HCT116 (cell line): Measurements from ENCODE around the gene VTI1A. TPM values are rescaled to one million over a fixed set of nuclear protein-coding genes. Genes with fewer than 3 reads are reported as not detected.

Source experiments
- ATAC-seq: fragments of 200-7000 bp; cut with Tn5 transposase; 2 replicates; pipeline ENCODE4 v1.9.1; 2020; ENCODE audit warnings: mild to moderate bottlenecking, moderate library complexity
- BruUV-seq: library from RNA; stranded (reverse); fragments of 400-500 nt; replicated peaks from 2 replicates; lab custom pipeline; 2021; lab: Mats Ljungman, UMichigan
- CTCF ChIA-PET: fragments of 300-600 bp; sonication (Branson Sonifier 250); formaldehyde crosslinking; loops from one replicate; lab custom pipeline; 2021; ENCODE audit warnings: antibody characterized with exemption; lab: Charles Lee
- POLR2A ChIA-PET: fragments of 300-600, 350-600 bp; sonication (Branson Sonifier 250); formaldehyde crosslinking; loops from one replicate; lab custom pipeline; 2021; ENCODE audit warnings: antibody characterized with exemption; lab: Charles Lee
- RAD21 ChIA-PET, 2 experiments: fragments of 300-600 bp; sonication (Branson Sonifier 250); formaldehyde crosslinking; loops; one replicate each; lab custom pipeline; 2023; ENCODE audit warnings: low total read pairs in 2 of 2; ENCODE audit not compliant: uncharacterized antibody in 2 of 2, unreplicated experiment in 2 of 2, low non-redundant PET in 1 of 2; lab: Charles Lee
- DNase-seq: peaks from one replicate; pipeline ENCODE4 v3.0.0-alpha.2; 2010; ENCODE audit warnings: low read depth, low spot score
- H2AFZ ChIP-seq: fragments of 200-600 bp; shearing (Covaris generic), sonication (generic); 2 replicates; pipeline ENCODE4 v1.6.1; 2017; ENCODE audit warnings: low read depth, mixed run types, mixed read lengths, antibody characterized with exemption, low read length; ENCODE audit not compliant: poor library complexity, severe bottlenecking
- H3K27ac ChIP-seq: 2 replicates; pipeline ENCODE4 v1.5.1; 2012; ENCODE audit warnings: low read depth, low read length
- H3K27me3 ChIP-seq: fragments of 200-600 bp; sonication (generic); 2 replicates; pipeline ENCODE4 v1.6.1; 2016; ENCODE audit warnings: mixed run types, low read length, mixed read lengths; ENCODE audit not compliant: insufficient read depth
- H3K36me3 ChIP-seq, 2 experiments: fragments of 200-500 bp in 1 of 2; fragments of 200-600 bp in 1 of 2; sonication (Bioruptor generic) in 1 of 2; sonication (generic) in 1 of 2; 2 replicates each; pipeline versions ENCODE4 v1.5.1 to v1.6.1; 2014 to 2016; ENCODE audit warnings: low read length in 2 of 2, inconsistent platforms in 1 of 2, mixed read lengths in 1 of 2, mixed run types in 1 of 2; ENCODE audit not compliant: insufficient read depth in 2 of 2, control insufficient read depth in 1 of 2
- H3K4me1 ChIP-seq, 2 experiments: fragments of 200-600 bp in 1 of 2; sonication (generic) in 1 of 2; 2 replicates each; pipeline versions ENCODE4 v1.5.1 to v1.6.1; 2012 to 2017; ENCODE audit warnings: low read length in 2 of 2, inconsistent platforms in 1 of 2, mild to moderate bottlenecking in 1 of 2, mixed read lengths in 1 of 2, mixed run types in 1 of 2, moderate library complexity in 1 of 2; ENCODE audit not compliant: insufficient read depth in 2 of 2, control insufficient read depth in 1 of 2
- H3K4me2 ChIP-seq: fragments of 200-600 bp; sonication (generic); 2 replicates; pipeline ENCODE4 v1.6.1; 2017; ENCODE audit warnings: mixed run types, low read length, mixed read lengths
- H3K4me3 ChIP-seq, 2 experiments: fragments of 200-600 bp in 1 of 2; sonication (generic) in 1 of 2; replicated peaks in 1 of 2; 2 replicates each; pipeline ENCODE4 v1.5.1; 2011 to 2016; ENCODE audit warnings: low read length in 2 of 2, control low read depth in 1 of 2, low read depth in 1 of 2, mild to moderate bottlenecking in 1 of 2, mixed read lengths in 1 of 2, mixed run types in 1 of 2
- H3K79me2 ChIP-seq: fragments of 200-600 bp; sonication (generic); 2 replicates; pipeline ENCODE4 v1.6.1; 2017; ENCODE audit warnings: mild to moderate bottlenecking, mixed run types, low read length, moderate library complexity, mixed read lengths; ENCODE audit not compliant: insufficient read depth
- H3K9ac ChIP-seq: fragments of 200-600 bp; sonication (generic); 2 replicates; pipeline ENCODE4 v1.6.1; 2016; ENCODE audit warnings: low read length, mixed read lengths
- H3K9me2 ChIP-seq: fragments of 200-600 bp; sonication (generic), shearing (Covaris generic); 2 replicates; pipeline ENCODE4 v1.6.1; 2017; ENCODE audit warnings: mixed run types, mild to moderate bottlenecking, moderate library complexity; ENCODE audit not compliant: insufficient read depth
- H3K9me3 ChIP-seq, 2 experiments: fragments of 200-500 bp in 1 of 2; fragments of 200-600 bp in 1 of 2; sonication (Bioruptor generic) in 1 of 2; sonication (generic) in 1 of 2; 2 replicates each; pipeline ENCODE4 v1.6.1; 2014 to 2017; ENCODE audit warnings: low read length in 2 of 2, mixed read lengths in 2 of 2, inconsistent platforms in 1 of 2, low read depth in 1 of 2, mild to moderate bottlenecking in 1 of 2, mixed run types in 1 of 2, moderate library complexity in 1 of 2; ENCODE audit not compliant: control insufficient read depth in 1 of 2, insufficient read depth in 1 of 2
- H4K20me1 ChIP-seq: fragments of 200-600 bp; sonication (generic), shearing (Covaris generic); 2 replicates; pipeline ENCODE4 v1.6.1; 2017; ENCODE audit warnings: mixed run types, mild to moderate bottlenecking, moderate library complexity; ENCODE audit not compliant: insufficient read depth
- CBX3 ChIP-seq: IDR thresholded peaks from 2 replicates; pipeline ENCODE4 v1.6.1; 2012; ENCODE audit warnings: low read depth
- CEBPB ChIP-seq: IDR thresholded peaks from 2 replicates; pipeline ENCODE4 v1.6.1; 2012; ENCODE audit warnings: low read depth
- EGR1 ChIP-seq: IDR thresholded peaks from 2 replicates; pipeline ENCODE4 v1.6.1; 2012; ENCODE audit warnings: low read depth
- ELF1 ChIP-seq: IDR thresholded peaks from 2 replicates; pipeline ENCODE4 v1.6.1; 2012; ENCODE audit warnings: low read depth, borderline replicate concordance
- EZH2 ChIP-seq: fragments of 200-600 bp; sonication (generic); IDR thresholded peaks from 2 replicates; pipeline ENCODE4 v1.6.1; 2017; ENCODE audit warnings: antibody characterized with exemption, mixed run types
- EZH2phosphoT487 ChIP-seq: fragments of 200-600 bp; IDR thresholded peaks from 2 replicates; pipeline ENCODE4 v1.6.1; 2018; ENCODE audit warnings: antibody characterized with exemption, borderline replicate concordance
- FOSL1 ChIP-seq: IDR thresholded peaks from 2 replicates; pipeline ENCODE4 v1.6.1; 2012; ENCODE audit warnings: low read depth
- JUND ChIP-seq: IDR thresholded peaks from 2 replicates; pipeline ENCODE4 v1.6.1; 2012
- POLR2A ChIP-seq: IDR thresholded peaks from 2 replicates; pipeline ENCODE4 v1.7.0; 2011; ENCODE audit warnings: borderline replicate concordance; ENCODE audit not compliant: insufficient read depth, insufficient read length; ENCODE audit errors: extremely low read depth
- POLR2AphosphoS5 ChIP-seq: IDR thresholded peaks from 2 replicates; pipeline ENCODE4 v1.6.1; 2011; ENCODE audit warnings: mild to moderate bottlenecking, low read depth, low read length, moderate library complexity
- RAD21 ChIP-seq: IDR thresholded peaks from 2 replicates; pipeline ENCODE4 v1.6.1; 2012; ENCODE audit warnings: low read depth, mild to moderate bottlenecking
- SIN3A ChIP-seq: IDR thresholded peaks from 2 replicates; pipeline ENCODE4 v1.6.1; 2012; ENCODE audit warnings: low read depth
- SP1 ChIP-seq: IDR thresholded peaks from 2 replicates; pipeline ENCODE4 v1.6.1; 2012; ENCODE audit warnings: low read depth
- SRF ChIP-seq: IDR thresholded peaks from 2 replicates; pipeline ENCODE4 v1.6.1; 2012; ENCODE audit warnings: low read depth
- TCF7L2 ChIP-seq: IDR thresholded peaks from 2 replicates; pipeline ENCODE4 v1.7.0; 2011; ENCODE audit warnings: borderline replicate concordance, inconsistent platforms; ENCODE audit not compliant: insufficient read depth, insufficient read length; ENCODE audit errors: extremely low read depth
- ZFX ChIP-seq: fragments of 450-650 bp; IDR thresholded peaks from 2 replicates; pipeline ENCODE4 v1.6.1; 2017
- ZNF274 ChIP-seq: fragments of 200-500 bp; sonication (Bioruptor generic); IDR thresholded peaks from 2 replicates; pipeline ENCODE4 v1.6.1; 2014; ENCODE audit warnings: mild to moderate bottlenecking, low read depth, low read length, inconsistent platforms
- intact Hi-C: fragments of 100-400 bp; cut with micrococcal nuclease; formaldehyde crosslinking; loops from 2 replicates; pipeline ENCODE4 v1.10.0; 2022
- total RNA-seq: library from RNA; stranded (reverse); gene quantifications from one replicate; pipeline ENCODE4 v1.2.1, GENCODE V29; 2021; ENCODE audit not compliant: unreplicated experiment
- TF ChIP-seq, protein P1 (sequence below): IDR thresholded peaks from 2 replicates; pipeline ENCODE4 v1.6.1; 2012
- TF ChIP-seq, protein P2 (sequence below), 3 experiments: fragments of 200-600 bp in 1 of 3; sonication (generic) in 1 of 3; IDR thresholded peaks in 2 of 3; conservative IDR thresholded peaks in 1 of 3; 2 replicates each; pipeline ENCODE4 v1.5.1; 2012 to 2017; ENCODE audit warnings: low read depth in 2 of 3, low read length in 2 of 3, antibody characterized with exemption in 1 of 3, borderline replicate concordance in 1 of 3, control low read depth in 1 of 3, mild to moderate bottlenecking in 1 of 3, mixed read lengths in 1 of 3, mixed run types in 1 of 3, moderate library complexity in 1 of 3; ENCODE audit not compliant: insufficient read depth in 1 of 3
- TF ChIP-seq, protein P3 (sequence below): IDR thresholded peaks from 2 replicates; pipeline ENCODE4 v1.6.1; 2012

The VTI1A gene
- total RNA-seq, 1 experiment from 2014 or later, result 80.7 TPM

DNA sequence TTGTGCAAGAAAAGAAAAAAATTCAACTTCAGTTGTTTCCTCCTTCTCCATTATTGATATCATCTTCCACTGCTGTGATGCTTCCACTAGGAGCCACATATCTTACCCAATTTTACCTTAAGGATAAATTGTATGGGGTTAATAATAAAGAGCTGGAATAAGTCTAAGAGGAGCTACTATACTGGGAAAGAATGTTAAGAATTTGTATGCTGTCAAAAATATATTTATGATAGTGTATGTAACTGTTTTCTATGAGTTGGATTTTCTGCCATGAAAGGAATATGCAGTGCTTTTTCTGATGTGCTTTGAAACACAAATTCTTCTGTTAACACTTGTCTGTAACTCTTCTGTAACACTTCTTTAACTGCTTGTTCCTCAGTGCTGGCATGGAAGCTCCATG is 219.1 kb downstream of the VTI1A start:
- H3K4me3 ChIP-seq, result no peak overlapping the region
- H3K9ac ChIP-seq, result no peak overlapping the region
- no peaks in the 10 kb centered on the region for H3K9me3 ChIP-seq
- no peak overlapping the region for H3K4me2 ChIP-seq
- ChIA-PET POLR2A (no interaction called here), RAD21 (no interaction called here), CTCF (no interaction called here)
- TF ChIP-seq SP1, result no peak
- TF ChIP-seq RAD21, result no peak
- TF ChIP-seq SIN3A, result no peak
- no peak for TF ChIP-seq CEBPB
- TF ChIP-seq POLR2A, result no peak
- TF ChIP-seq EGR1, result no peak
- TF ChIP-seq EZH2, result no peak
- no peak for TF ChIP-seq ELF1
- no peak for TF ChIP-seq ZNF274
- no peak for TF ChIP-seq TCF7L2
- TF ChIP-seq JUND, result no peak
- no peak for TF ChIP-seq SRF
- TF ChIP-seq, protein P1, sequence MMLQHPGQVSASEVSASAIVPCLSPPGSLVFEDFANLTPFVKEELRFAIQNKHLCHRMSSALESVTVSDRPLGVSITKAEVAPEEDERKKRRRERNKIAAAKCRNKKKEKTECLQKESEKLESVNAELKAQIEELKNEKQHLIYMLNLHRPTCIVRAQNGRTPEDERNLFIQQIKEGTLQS, result no peak
- TF ChIP-seq, protein P2, sequence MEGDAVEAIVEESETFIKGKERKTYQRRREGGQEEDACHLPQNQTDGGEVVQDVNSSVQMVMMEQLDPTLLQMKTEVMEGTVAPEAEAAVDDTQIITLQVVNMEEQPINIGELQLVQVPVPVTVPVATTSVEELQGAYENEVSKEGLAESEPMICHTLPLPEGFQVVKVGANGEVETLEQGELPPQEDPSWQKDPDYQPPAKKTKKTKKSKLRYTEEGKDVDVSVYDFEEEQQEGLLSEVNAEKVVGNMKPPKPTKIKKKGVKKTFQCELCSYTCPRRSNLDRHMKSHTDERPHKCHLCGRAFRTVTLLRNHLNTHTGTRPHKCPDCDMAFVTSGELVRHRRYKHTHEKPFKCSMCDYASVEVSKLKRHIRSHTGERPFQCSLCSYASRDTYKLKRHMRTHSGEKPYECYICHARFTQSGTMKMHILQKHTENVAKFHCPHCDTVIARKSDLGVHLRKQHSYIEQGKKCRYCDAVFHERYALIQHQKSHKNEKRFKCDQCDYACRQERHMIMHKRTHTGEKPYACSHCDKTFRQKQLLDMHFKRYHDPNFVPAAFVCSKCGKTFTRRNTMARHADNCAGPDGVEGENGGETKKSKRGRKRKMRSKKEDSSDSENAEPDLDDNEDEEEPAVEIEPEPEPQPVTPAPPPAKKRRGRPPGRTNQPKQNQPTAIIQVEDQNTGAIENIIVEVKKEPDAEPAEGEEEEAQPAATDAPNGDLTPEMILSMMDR (IDR thresholded peaks at IDR 0.05 in 2 of 3, conservative IDR thresholded peaks at IDR 0.05 in 1 of 3; ENCODE audit: borderline replicate concordance in 1 of 3, insufficient read depth in 1 of 3, low read depth in 2 of 3, low read length in 2 of 3), result no peak
- TF ChIP-seq ZFX, result no peak
- no peak for TF ChIP-seq EZH2phosphoT487
- TF ChIP-seq, protein P3, sequence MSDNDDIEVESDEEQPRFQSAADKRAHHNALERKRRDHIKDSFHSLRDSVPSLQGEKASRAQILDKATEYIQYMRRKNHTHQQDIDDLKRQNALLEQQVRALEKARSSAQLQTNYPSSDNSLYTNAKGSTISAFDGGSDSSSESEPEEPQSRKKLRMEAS, result no peak
- no peak for TF ChIP-seq FOSL1
- TF ChIP-seq CBX3, result no peak
- no peak for TF ChIP-seq POLR2AphosphoS5
- ATAC-seq, result no peak
- H4K20me1 ChIP-seq, result no peaks in the 10 kb centered on the region
- no peak overlapping the region for H2AFZ ChIP-seq
- peaks cover 13% of the 10 kb centered on the region; the same call in 1 of the 2 replicates for H3K79me2 ChIP-seq
- intact Hi-C loops, result loop anchor here (10.0 kb wide), 1 partner anchor 719 kb away; no protein-coding TSS in a partner anchor
- BruUV-seq, result no TSS peak
- H3K4me1 ChIP-seq, result peaks cover 15 to 31% of the 10 kb centered on the region in 2 experiments
- H3K36me3 ChIP-seq, result peaks cover 2 to 12% of the 10 kb centered on the region in 2 experiments; a peak in 3 of 4 replicates
- H3K27me3 ChIP-seq, result no peaks in the 10 kb centered on the region
- DNase-seq, result no peak
- no peak overlapping the region for H3K27ac ChIP-seq
- H3K9me2 ChIP-seq, result no peaks in the 10 kb centered on the region
